GM18519 (cell line): Measurements from ENCODE around the gene DHRS12.

Experiments
- ATAC-seq: cut with Tn5 transposase; IDR thresholded peaks from one replicate; pipeline ENCODE4 v1.9.1; 2021; ENCODE audit warnings: mild to moderate bottlenecking, moderate library complexity; ENCODE audit not compliant: unreplicated experiment, low FRiP score

DHRS12 gene

GRCh38 chr13:51785712-51786424 lies 18.1 kb downstream of the DHRS12 start:
- no peak for ATAC-seq

GRCh38 chr13:51784097-51784496 lies 19.9 kb downstream of the DHRS12 start:
- no peak for ATAC-seq

GRCh38 chr13:51783428-51784094 lies 20.4 kb downstream of the DHRS12 start:
- ATAC-seq: no peak

- no peak for ATAC-seq
Measured at GRCh38 chr13:51782026-51782710, 21.8 kb downstream of the DHRS12 start.

GRCh38 chr13:51781246-51782022 lies 22.5 kb downstream of the DHRS12 start:
- ATAC-seq: no peak

GRCh38 chr13:51780099-51780498 lies 23.9 kb downstream of the DHRS12 start:
- no peak for ATAC-seq

- no peak for ATAC-seq
Measured at GRCh38 chr13:51778392-51778791, 25.6 kb downstream of the DHRS12 start.

GRCh38 chr13:51777921-51778320 lies 26.0 kb downstream of the DHRS12 start:
- ATAC-seq: no peak

GRCh38 chr13:51776179-51776578 lies 27.8 kb downstream of the DHRS12 start:
- no peak for ATAC-seq

- no peak for ATAC-seq
Measured at GRCh38 chr13:51773515-51773914, 30.4 kb downstream of the DHRS12 start.

- no peak for ATAC-seq
Measured at GRCh38 chr13:51772781-51773180, 31.2 kb downstream of the DHRS12 start.

- ATAC-seq: no peak
Measured at GRCh38 chr13:51772105-51772455, 31.9 kb downstream of the DHRS12 start.

GRCh38 chr13:51771418-51772104 lies 32.4 kb downstream of the DHRS12 start:
- ATAC-seq: no peak

- no peak for ATAC-seq
Measured at GRCh38 chr13:51770681-51771417, 33.1 kb downstream of the DHRS12 start.

GRCh38 chr13:51770160-51770559 lies 33.8 kb downstream of the DHRS12 start:
- no peak for ATAC-seq

- ATAC-seq: no peak
Measured at GRCh38 chr13:51769455-51770127, 34.4 kb downstream of the DHRS12 start.

GRCh38 chr13:51768976-51769375 lies 35.0 kb downstream of the DHRS12 start:
- ATAC-seq: no peak

- no peak for ATAC-seq
Measured at GRCh38 chr13:51768378-51768921, 35.5 kb downstream of the DHRS12 start.

GRCh38 chr13:51767100-51767499 lies 36.9 kb downstream of the DHRS12 start:
- ATAC-seq: no peak
